Activated naive CD4-positive, alpha-beta T cell treated with Interleukin-2 at 50 U/mL for 16 hours (primary cell): ENCODE results near the gene CCSER1.
"Not testable (repeated sequence)": the region's sequence is repeated elsewhere in the genome, so short reads cannot be mapped to it uniquely, and the experiment has no call there.

Experiments
- DNase-seq: peaks from one replicate; pipeline ENCODE4 v3.0.0-alpha.2; 2020

CCSER1 gene

DNA sequence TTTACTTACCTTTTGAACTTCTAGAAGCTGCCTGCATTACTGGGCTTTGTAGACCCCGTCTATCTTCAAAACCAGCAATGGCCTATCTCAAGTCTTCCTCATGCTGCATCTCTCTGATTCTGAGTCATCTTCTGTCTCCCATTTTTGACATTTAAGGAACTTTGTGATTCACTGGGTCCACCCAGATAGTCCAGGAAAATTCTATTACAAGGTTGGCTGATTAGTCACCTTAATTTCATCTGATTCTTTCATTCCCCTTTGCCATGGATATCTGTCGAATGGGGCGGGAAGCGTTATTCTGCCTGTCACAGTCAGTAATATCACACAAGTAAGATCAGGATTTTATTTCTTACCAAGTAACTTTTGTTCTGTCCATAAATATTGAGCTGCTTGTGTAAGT, 618.0 kb downstream of the CCSER1 start:
- no peak for DNase-seq

- no peak for DNase-seq
Observed at GRCh38 chr4:90753068-90753467, 625.9 kb downstream of the CCSER1 start.

DNA sequence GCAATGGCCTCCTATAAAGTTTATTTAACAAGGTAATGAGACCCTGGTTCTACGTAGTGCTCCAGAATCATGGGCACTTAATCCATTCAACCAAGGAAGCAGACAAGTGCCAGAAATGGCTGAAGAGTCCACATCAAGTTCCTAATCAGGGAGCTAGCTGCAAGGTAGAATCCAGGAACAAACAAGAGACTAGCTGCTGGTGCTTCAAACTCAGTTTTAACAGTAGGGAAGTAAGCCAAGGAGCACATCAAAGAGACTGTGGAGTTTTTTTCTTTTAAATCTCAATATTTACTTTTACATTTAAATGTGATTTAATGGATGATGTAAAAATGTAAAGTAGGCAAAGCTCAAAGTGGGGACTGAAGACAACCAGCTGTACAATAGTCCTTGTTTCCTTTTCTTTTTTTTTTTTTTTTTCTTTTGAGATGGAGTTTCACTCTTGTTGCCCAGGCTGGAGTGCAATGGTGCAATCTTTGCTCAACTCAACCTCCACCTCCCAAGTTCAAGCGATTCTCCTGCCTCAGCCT, 630.4 kb downstream of the CCSER1 start:
- no peak for DNase-seq

DNA sequence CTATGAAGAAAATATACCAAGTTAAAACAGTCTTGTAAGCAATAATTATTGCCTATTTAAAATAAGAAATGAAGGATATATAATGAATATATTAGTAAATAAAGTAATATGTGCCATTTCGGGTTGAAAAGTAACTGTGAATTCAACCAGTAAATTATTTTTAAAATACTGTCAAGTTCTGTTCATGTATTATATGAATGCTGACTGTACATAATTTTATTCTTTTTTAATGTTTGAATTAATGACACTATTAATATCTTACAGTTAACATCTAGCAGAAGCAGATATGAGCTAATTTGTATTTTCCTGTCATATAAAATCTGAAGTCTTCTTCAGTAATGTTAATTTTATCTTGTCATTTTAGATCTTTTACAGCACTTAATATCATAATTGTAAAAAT, 632.9 kb downstream of the CCSER1 start:
- DNase-seq: no peak

GRCh38 chr4:90766837-90767236, 639.6 kb downstream of the CCSER1 start:
- no peak for DNase-seq

GRCh38 chr4:90769251-90769650, 642.1 kb downstream of the CCSER1 start:
- no peak for DNase-seq

DNA sequence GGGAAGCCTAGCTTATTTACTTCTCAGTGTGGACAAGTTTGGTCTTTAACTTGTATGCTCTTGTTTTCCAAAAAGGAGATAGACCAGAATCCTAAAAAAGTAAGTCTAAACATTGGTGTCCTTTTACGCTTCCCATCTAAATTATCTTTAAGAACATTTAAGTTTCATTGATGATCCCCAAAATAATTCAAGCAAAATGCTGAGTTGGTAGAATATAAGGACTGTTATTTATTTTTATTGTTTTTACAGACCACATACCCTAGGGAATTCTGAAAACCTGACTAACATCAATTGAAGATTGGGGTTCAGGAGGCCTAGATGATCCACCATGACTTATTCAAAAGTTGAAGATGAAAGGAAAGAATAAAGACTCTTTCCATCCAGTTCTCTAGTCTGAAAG, 653.0 kb downstream of the CCSER1 start:
- no peak for DNase-seq

DNA sequence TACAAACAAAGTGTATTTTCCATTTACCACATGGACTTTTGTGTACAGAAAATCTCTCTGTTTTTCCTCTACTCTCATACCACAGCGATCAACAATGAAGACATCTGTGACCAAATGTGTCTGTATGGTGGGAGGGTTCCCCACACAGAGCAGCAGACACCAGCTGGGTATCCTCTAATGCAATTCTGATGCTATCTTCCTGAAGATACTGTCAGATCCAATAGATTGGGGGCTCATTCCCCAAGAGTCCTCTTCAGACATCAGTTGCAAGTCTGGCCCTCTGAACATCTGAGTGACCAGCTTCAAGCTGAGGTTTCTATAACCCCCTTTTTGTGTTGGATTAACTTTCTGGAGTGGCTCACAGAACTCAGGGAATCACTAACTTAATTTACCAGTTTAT, 659.4 kb downstream of the CCSER1 start:
- DNase-seq: no peak

DNA sequence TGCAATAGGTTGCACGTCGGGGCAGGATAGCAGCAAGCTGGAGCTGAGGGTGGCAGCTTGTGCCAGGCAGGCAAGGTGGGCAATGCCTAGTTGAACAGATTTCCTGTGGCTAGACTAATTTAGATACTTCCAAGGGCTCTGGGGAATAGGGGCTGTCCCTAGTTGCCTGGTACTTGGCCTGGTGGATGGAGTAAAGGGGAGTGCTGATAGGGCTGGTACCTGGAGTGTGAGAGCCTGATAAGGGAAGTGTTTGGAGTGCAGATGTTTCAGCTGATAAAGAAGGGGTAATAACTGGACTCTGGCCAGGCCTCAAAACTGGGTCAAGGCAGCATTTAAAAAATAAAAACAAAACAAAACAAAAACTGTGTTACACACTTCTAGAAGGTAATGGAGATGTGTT, 665.5 kb downstream of the CCSER1 start:
- no peak for DNase-seq

DNA sequence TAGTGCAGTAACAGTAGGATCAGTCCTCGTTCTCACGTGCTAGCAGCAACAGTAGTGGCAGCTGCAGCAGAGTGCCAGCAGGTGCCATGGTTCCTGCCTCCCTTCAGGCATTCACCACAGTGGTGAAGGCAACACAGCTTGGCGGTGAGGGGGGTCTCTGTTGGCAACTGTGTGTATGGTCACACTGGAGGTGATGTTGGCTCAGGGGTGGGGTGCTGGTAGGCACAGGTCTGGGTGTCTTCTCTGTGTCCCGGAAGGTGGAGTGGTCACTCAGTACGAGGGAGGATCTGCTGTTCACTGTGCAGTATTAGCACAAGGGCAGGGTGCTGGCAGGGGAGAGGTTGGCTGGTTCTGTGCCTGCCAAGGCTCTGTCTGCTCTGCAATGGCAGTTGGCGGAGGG, 671.8 kb downstream of the CCSER1 start:
- no peak for DNase-seq

DNA sequence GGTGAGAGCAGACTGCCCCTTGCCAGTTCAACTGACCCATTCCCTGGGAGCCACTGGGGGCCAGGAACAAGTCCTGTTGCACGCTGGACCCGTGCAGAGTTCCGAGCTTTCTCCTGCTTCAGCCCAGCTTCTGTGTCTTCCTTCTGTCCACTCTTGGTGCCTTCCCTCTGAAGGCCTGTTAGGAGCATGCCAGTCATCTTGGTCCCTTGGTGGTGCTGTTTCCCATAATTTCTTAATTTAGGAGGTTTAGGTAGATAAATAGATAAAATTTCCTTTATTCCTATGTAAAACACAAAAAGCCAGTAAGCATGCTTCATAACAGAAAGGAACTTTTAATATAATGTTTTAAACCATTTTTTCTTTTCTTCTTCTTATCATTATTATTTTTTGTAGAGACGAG, 672.7 kb downstream of the CCSER1 start:
- DNase-seq: no peak

GRCh38 chr4:90815569-90815968, 688.4 kb downstream of the CCSER1 start:
- DNase-seq: no peak

- no peak for DNase-seq
Observed at GRCh38 chr4:90816754-90817153, 689.6 kb downstream of the CCSER1 start.

- no peak for DNase-seq
Observed at GRCh38 chr4:90824266-90825150, 697.3 kb downstream of the CCSER1 start.

GRCh38 chr4:90825849-90826248, 698.7 kb downstream of the CCSER1 start:
- DNase-seq: no peak

DNA sequence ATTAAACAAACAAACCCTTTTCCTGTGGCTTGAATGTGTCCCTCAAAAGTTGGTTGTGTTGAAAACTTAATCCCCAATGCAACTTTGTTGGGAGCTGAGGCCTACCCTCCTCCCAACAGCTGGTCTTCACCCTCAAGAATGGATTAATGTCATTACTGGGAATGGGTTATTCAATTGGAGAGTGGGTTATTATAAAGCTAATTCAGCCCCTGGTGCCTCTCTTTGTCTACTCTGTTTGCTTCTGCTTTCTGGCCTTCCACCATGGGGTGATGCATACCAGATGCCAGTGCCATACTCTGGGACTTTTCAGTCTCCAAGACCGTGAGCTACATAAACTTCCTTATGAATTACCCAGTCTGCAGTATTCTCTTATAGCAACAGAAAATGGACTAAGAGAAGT, 706.5 kb downstream of the CCSER1 start:
- no peak for DNase-seq

DNA sequence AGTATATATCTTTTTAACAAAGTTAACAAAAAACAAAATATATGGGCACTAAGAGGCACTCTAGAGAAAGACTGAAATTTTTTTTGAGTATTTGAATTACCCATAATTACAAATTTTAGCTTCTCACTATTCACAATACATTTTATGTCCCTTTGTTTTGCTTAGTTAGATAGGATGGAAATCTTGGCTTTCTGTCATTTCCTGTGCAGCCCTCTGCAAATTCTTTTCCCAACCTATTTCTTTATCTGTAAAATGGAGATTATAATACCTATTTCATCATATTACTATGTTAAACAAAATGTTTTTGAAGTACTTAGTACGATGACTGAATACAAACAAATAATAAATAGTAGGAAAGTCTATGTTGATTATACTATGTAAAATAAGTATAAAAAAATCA, 710.0 kb downstream of the CCSER1 start:
- DNase-seq: no peak

DNA sequence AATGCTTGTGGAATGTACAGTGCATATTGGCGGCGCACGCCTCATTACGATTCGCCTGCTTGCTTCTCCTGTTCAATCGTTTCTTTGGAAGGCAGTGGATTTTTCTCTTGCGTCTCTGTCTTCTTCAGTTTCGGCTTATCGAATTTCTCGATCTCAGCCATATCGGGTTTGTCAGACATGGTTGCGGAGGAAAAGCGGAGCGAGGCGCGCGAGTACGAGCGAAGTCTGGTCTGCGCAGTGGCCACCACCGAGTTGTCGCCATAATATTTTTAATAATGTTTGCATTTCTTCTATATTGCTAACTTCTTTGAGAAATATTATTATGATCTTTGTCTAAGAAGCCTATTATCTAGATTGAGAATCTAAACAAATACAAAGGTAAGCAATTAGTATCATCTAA, 711.7 kb downstream of the CCSER1 start:
- not testable (repeated sequence) for DNase-seq

DNA sequence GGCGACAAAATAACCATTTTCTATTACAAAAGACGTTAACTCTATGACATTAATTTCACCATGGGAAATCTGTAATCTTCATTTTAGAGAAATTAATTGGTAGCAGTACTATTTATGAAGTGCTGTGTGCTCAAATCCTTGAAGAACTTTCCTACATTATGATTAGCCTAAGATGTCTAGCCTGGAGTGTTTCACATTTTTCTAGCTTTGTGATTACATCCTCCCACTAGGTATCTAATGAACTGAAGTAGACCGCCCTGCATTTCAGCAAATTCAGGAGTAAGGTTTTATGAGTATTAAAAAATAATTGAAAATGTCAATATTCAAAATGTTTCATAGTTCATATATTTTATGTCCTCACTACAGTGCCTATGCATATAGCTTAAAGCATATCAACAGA, 713.1 kb downstream of the CCSER1 start:
- DNase-seq: no peak

DNA sequence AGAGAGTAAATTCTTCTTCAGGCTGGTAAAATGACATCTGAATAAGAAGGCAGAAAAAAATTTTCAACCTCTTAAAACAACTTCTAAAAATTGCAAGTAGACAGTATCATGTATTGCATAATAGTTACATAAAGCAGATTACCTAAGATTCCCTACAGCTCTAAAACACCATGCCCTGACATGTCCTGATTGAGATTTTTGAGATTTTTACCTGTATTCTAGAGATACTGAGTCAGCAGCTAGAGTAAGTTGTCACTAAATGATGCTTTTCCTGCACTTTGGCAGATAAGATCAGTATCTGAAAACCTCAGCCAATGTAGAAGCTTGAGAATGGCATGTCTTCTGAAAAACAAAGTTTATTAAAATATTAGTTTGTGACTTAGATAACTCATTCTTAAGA, 713.6 kb downstream of the CCSER1 start:
- DNase-seq: no peak

DNA sequence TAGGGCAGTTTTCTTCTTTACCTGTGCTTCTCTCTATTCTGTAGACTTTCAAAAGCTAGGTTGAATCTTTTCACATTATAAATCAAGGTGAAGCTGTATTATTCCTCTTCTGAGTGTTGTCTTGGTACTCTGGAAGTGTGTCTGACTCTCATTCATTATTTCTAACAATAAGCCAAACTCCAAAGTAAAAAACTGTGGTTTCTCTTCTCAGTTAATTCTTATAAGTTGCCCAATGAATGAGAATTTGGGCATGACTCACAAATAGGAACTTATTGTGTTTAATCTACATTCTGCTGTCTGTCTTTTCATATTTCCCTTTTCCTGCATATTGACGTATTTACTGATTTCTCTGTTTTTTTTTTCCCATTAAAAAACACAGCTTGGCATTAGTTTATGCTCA, 714.5 kb downstream of the CCSER1 start:
- no peak for DNase-seq

DNA sequence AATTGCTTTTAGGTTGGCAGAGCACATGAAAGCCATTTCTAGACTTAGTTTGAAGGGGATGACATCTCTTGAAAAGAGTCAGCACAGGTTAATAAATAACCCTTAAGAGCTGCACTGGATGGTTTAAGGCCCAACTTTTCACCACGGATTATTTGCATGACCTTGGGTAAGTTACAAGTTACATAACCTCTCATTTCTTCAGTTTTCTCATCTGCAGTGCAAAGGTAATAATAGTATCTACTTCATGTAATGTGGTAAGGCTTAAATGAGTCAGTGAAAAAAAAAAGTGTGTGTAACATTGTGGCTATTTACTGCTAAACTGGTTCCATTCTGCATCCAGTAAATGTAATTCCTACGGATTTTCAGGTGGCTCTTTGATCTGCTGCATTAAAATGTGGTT, 715.8 kb downstream of the CCSER1 start:
- no peak for DNase-seq

DNA sequence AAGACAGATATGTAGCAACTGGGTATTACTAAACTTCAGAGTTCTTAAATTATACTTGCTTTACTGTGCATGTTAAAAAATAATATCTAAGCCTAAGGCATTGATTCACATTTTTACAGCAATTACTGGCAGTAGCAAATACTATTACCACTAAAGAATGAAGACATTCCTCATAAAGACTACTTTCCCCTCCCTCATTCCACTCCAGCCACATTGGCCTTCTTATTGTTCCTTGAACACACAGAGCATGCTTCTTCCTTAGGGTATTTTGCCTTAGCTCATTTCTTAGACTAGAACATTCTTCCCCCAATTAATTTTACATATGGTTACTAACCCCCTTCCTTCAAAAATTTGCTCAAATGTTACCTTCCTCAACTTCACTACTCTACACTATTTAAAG, 717.0 kb downstream of the CCSER1 start:
- no peak for DNase-seq

DNA sequence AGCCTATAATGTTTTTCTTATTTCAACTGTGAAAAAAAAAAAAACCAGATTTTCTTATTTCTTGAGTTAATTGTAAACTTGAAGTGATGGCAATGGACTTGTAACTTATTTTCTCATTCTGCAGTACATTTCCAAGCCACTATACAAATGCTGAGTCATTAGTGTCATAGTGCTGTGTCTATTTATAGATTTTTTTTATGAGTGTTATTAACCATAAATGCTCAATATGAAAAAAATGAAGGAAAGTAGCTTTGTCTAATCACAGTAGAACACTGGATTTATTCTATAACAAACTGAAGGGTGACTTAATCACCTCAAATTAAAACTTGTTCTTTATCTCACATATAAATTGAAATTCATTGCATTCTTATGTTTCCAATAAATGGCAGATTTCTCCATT, 718.6 kb downstream of the CCSER1 start:
- DNase-seq: no peak

DNA sequence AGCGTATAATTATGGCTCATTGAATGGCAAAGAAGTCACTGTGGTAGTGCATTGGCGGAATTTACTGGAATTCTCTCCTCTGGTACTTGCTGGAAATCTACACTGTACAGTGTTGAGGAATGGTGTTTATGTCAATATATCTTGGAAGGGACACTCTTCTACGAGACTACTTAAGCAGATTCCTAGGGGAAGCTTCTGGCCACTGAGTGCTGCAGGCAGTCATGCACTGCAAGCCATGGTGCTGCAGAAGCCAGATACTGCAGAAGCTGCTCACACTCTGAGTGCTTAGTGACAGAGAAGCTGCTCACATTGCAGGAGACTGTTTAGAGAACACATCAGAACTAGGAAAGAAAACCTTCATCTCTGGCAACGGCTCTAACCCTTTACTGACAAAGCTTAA, 725.0 kb downstream of the CCSER1 start:
- no peak for DNase-seq
